Endothelial cell (in vitro differentiated cells): ENCODE data around the gene HCRTR1. TPM values are rescaled to one million over a fixed set of nuclear protein-coding genes. Genes with fewer than 3 reads are reported as not detected.

ENCODE experiments used
- DNase-seq: peaks from one replicate; pipeline ENCODE4 v3.0.0; 2021; ENCODE audit warnings: low spot score
- H3K27ac Mint-ChIP-seq: one replicate; pipeline ENCODE4 v1.8.0; 2021; ENCODE audit warnings: mixed read lengths, inconsistent platforms; ENCODE audit not compliant: unreplicated experiment
- H3K27me3 Mint-ChIP-seq: one replicate; pipeline ENCODE4 v1.8.0; 2021; ENCODE audit warnings: mild to moderate bottlenecking, moderate library complexity, mixed read lengths, inconsistent platforms; ENCODE audit not compliant: unreplicated experiment
- H3K36me3 Mint-ChIP-seq: one replicate; pipeline ENCODE4 v1.8.0; 2021; ENCODE audit warnings: mild to moderate bottlenecking, low read depth, mixed read lengths, inconsistent platforms; ENCODE audit not compliant: unreplicated experiment
- H3K4me1 Mint-ChIP-seq: one replicate; pipeline ENCODE4 v1.8.0; 2021; ENCODE audit warnings: mild to moderate bottlenecking, mixed read lengths, inconsistent platforms; ENCODE audit not compliant: unreplicated experiment
- H3K4me3 Mint-ChIP-seq: one replicate; pipeline ENCODE4 v1.8.0; 2021; ENCODE audit warnings: mild to moderate bottlenecking, mixed read lengths, inconsistent platforms; ENCODE audit not compliant: unreplicated experiment
- H3K9me3 Mint-ChIP-seq: one replicate; pipeline ENCODE4 v1.8.0; 2021; ENCODE audit warnings: mixed read lengths, inconsistent platforms; ENCODE audit not compliant: unreplicated experiment
- CTCF ChIP-seq: fragments of 200-600 bp; sonication (generic); IDR thresholded peaks from one replicate; pipeline ENCODE4 v1.5.0; 2021; ENCODE audit warnings: antibody characterized with exemption; ENCODE audit not compliant: unreplicated experiment
- total RNA-seq: library from RNA; stranded (reverse); fragmentation: NEBNext Ultra II Directional; extraction: Animal tissue kit (Norgen Biotek cat#: 25700); gene quantifications from one replicate; pipeline ENCODE4 v1.2.1, GENCODE V29; 2021; ENCODE audit not compliant: unreplicated experiment

Gene HCRTR1
- total RNA-seq, 1 donor from 2014 or later: not detected

GRCh38 chr1:31668303-31668883 is 50.9 kb downstream of the HCRTR1 start:
- Mint-ChIP-seq H3K4me1 (peaks cover 15% of the 10 kb centered on the region), H3K9me3 (no peaks in the 10 kb centered on the region), H3K4me3 (no peak overlapping the region), H3K27ac (no peak overlapping the region), H3K27me3 (peaks cover 11% of the 10 kb centered on the region), H3K36me3 (peaks cover 4% of the 10 kb centered on the region)
- no peak for TF ChIP-seq CTCF
- no peak for DNase-seq

DNA sequence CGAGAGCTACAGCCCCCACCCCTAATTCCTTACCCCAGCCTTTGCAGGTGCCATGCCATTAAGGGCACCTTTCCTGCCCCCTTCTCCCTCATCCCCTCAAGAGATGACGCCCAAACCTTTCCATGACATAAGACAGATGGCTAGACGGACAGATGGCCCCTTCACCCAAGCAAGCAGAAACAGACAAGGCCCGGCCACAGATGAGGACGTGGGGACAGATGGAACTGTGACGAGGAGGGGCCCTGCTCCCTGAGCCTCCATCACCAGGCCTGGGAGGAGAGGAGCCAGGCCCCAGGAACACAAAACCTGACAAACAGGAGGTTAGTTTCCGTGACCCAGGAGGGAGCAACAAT is 51.9 kb downstream of the HCRTR1 start:
- Mint-ChIP-seq H3K4me3 (peak overlapping the region; percentile 47), H3K36me3 (peaks cover 4% of the 10 kb centered on the region), H3K9me3 (no peaks in the 10 kb centered on the region), H3K4me1 (peaks cover 15% of the 10 kb centered on the region), H3K27me3 (peaks cover 11% of the 10 kb centered on the region), H3K27ac (no peak overlapping the region)
- no peak for TF ChIP-seq CTCF
- no peak for DNase-seq

- Mint-ChIP-seq H3K36me3 (peaks cover 4% of the 10 kb centered on the region), H3K27me3 (peaks cover 11% of the 10 kb centered on the region), H3K9me3 (no peaks in the 10 kb centered on the region), H3K27ac (peak overlapping the region; percentile 86), H3K4me1 (peaks cover 15% of the 10 kb centered on the region), H3K4me3 (peak overlapping the region; percentile 47)
- TF ChIP-seq CTCF: no peak
- DNase-seq: no peak
Measured at GRCh38 chr1:31669786-31670592, 52.5 kb downstream of the HCRTR1 start.

DNA sequence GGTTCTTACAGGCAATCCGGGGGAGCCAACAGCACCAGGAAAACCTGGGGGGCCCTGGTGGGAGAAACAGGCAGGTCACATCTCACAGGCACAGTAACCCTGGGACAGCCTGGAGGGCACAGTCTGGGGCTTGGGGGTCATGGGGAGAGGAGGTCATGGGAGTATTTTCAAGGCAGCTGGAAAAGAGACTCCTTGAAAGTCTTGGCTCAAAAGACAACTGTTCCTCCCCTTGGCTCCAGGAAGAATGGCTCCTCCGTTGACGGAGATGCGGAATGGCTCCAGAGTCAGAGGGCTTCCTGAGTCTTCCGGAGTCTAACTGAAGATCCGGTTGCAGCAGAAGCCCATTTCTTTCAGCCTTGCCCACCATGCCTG is 53.1 kb downstream of the HCRTR1 start:
- Mint-ChIP-seq H3K27ac (peak overlapping the region; percentile 86), H3K9me3 (no peaks in the 10 kb centered on the region), H3K27me3 (peaks cover 12% of the 10 kb centered on the region), H3K36me3 (peaks cover 4% of the 10 kb centered on the region), H3K4me3 (no peak overlapping the region), H3K4me1 (peaks cover 15% of the 10 kb centered on the region)
- TF ChIP-seq CTCF: no peak
- no peak for DNase-seq

DNA sequence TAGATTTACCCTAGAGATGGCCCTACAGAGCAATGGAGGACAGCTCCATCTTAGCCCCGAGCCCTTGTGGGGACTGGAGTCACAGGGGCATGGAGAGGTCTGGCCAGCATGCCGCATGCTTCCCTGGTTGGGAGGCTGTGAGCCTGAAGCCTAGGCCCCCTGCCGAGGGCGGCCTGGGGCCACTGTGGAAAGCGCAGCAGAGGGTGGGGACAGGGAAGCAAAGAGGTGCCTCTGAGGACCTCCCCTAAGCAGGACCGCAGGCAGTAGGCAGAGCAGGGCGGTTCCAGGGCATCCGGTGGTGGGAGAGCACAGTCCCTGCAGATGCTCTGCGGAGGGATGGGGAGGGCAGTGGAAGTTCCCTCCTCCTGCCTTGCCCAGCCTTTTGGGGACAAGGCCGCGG is 53.7 kb downstream of the HCRTR1 start:
- H3K36me3 Mint-ChIP-seq: peaks cover 4% of the 10 kb centered on the region
- no peak for TF ChIP-seq CTCF
- no peak overlapping the region for H3K27ac Mint-ChIP-seq
- H3K9me3 Mint-ChIP-seq: no peaks in the 10 kb centered on the region
- no peak overlapping the region for H3K4me3 Mint-ChIP-seq
- no peak for DNase-seq
- H3K4me1 Mint-ChIP-seq: peaks cover 15% of the 10 kb centered on the region
- peaks cover 12% of the 10 kb centered on the region for H3K27me3 Mint-ChIP-seq
